ENCODE measurements around the gene PLEKHN1. TPM values are rescaled to one million over a fixed set of nuclear protein-coding genes. Genes with fewer than 3 reads are reported as not detected.
A peak's percentile ranks its signal among the peaks of the same experiment; 100 is the strongest.

Gene PLEKHN1
- total RNA-seq, 8 experiments from 2014 or later, result 0.15 to 0.31 (median 0.24) TPM; not detected in 5

DNA sequence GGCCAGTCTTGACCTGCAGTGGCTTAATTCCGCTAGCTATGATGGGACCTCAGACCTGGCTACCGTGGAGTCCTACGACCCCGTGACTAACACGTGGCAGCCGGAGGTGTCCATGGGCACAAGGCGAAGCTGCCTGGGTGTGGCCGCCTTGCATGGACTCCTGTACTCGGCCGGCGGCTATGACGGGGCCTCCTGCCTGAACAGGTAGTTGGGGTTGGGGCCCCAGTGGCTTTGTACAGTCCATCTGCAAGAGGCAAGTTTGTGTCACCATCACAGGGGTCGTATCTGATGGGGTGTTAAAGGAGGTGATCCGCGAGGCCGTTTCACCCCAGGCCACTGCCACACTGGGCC is 3.0 kb upstream of the PLEKHN1 start:
- in situ Hi-C loops (cut with MboI; ENCODE audit: low pct_unique_long_range_greater_than_20kb in 2 of 9, low sequenced_read_pairs in 9 of 9, unreplicated experiment in 9 of 9), result no loop called here
- Histone ChIP-seq H3K27ac (no peak overlapping the region), H3K4me1 (replicated peaks in 1 of 2) (peaks cover 12 to 20% of the 10 kb centered on the region in 2 donors), H3K4me3 (no peak overlapping the region)
- no peak for ATAC-seq (replicated peaks in 6 of 8)
- WGBS, 10 experiments, result 84 to 100% (median 95%) methylated on average over 1 to 10 of the region's 16 CpGs; no CpG with 5 or more reads in 4 of the 10 experiments

GRCh38 chr1:963746-964525 is 2.3 kb upstream of the PLEKHN1 start:
- no peak overlapping the region for H3K27ac ChIP-seq
- H3K4me1 ChIP-seq (replicated peaks in 1 of 2), result peaks cover 10 to 18% of the 10 kb centered on the region in 2 donors
- ATAC-seq (replicated peaks in 6 of 8), result no peak
- no peak overlapping the region for H3K4me3 ChIP-seq
- WGBS, 10 experiments, result 85 to 100% (median 96%) methylated on average over 1 to 20 of the region's 47 CpGs; no CpG with 5 or more reads in 4 of the 10 experiments
- in situ Hi-C loops (cut with MboI; ENCODE audit: low pct_unique_long_range_greater_than_20kb in 2 of 9, low sequenced_read_pairs in 9 of 9, unreplicated experiment in 9 of 9), result no loop called here

DNA sequence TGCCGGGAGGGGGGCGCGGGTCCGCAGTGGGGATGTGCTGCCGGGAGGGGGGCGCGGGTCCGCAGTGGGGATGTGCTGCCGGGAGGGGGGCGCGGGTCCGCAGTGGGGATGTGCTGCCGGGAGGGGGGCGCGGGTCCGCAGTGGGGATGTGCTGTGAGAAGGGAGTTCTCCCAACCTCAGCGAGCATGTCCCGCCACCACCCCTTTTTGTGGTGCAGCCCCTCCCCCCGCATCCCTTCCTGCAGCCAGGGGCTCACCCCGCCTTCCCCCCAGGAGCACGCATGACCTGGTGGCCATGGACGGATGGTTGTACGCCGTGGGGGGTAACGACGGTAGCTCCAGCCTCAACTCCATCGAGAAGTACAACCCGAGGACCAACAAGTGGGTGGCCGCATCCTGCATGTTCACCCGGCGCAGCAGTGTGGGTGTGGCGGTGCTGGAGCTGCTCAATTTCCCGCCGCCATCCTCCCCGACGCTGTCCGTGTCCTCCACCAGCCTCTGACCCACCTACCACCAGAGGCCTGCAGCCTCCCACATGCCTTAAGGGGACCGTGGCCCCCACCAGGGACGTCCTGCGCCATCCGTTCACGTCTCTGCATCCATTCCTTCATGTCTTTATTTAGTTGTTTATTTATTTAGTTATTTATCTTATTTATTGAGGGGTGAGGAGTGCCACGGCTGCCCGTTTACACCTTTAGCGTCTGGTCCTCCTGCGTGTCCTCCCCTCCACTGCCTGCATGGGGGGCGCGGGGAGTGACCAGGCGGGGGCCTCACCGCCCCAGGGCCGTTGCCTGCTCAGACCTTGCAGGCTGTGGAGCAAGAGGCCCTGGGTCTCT is 1.4 kb upstream of the PLEKHN1 start:
- in situ Hi-C loops (cut with MboI; ENCODE audit: low pct_unique_long_range_greater_than_20kb in 2 of 9, low sequenced_read_pairs in 9 of 9, unreplicated experiment in 9 of 9), result no loop called here
- 85 to 100% (median 93%) methylated on average over 1 to 15 of the region's 51 CpGs; no CpG with 5 or more reads in 4 of the 10 experiments for WGBS, 10 experiments

DNA sequence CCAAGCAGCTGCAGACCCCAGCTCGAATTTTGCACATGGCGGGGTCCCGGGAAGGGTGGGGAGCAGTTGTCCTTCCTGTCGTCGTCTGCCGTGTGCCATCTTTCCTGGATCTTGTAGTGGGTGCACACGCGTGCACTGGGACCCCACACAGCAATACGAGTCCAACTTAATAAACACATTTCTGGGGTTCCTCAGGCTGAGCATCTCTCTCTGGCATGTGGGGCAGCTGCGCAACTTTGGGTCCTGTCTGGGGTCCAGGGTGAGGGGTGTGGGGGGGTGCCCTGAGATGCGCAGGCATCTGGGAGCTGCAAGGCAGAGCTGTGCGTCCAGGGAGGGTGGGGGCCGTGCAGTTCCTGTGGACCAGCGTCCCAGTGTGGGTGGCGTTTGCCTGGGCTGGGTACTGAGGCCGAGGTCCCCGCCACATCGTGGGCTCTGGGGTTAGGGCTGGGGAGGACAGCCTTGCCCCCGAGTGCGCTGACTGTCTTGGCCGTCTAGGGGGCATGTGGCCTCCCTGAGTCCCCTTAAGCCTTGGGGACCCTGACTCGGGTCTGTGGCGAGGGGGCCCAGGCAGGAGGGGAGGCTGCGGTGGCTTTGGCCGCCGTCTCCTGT is 652 bp upstream of the PLEKHN1 start:
- H3K4me1 ChIP-seq (replicated peaks in 1 of 2), result peaks cover 10 to 18% of the 10 kb centered on the region in 2 donors
- no peak overlapping the region for H3K4me3 ChIP-seq
- no peak for ATAC-seq (replicated peaks in 6 of 8)
- no peak overlapping the region for H3K27ac ChIP-seq
- in situ Hi-C loops (cut with MboI; ENCODE audit: low pct_unique_long_range_greater_than_20kb in 2 of 9, low sequenced_read_pairs in 9 of 9, unreplicated experiment in 9 of 9), result no loop called here
- WGBS, 10 experiments, result 62 to 86% (median 72%) methylated on average over 1 to 7 of the region's 26 CpGs; no CpG with 5 or more reads in 6 of the 10 experiments

More for the DNA sequence above, 1.4 kb upstream of the PLEKHN1 start:
- ATAC-seq (replicated peaks in 6 of 8), result no peak
- peaks cover 10 to 18% of the 10 kb centered on the region in 2 donors for H3K4me1 ChIP-seq (replicated peaks in 1 of 2)
- no peak overlapping the region for H3K27ac ChIP-seq
- no peak overlapping the region for H3K4me3 ChIP-seq

DNA sequence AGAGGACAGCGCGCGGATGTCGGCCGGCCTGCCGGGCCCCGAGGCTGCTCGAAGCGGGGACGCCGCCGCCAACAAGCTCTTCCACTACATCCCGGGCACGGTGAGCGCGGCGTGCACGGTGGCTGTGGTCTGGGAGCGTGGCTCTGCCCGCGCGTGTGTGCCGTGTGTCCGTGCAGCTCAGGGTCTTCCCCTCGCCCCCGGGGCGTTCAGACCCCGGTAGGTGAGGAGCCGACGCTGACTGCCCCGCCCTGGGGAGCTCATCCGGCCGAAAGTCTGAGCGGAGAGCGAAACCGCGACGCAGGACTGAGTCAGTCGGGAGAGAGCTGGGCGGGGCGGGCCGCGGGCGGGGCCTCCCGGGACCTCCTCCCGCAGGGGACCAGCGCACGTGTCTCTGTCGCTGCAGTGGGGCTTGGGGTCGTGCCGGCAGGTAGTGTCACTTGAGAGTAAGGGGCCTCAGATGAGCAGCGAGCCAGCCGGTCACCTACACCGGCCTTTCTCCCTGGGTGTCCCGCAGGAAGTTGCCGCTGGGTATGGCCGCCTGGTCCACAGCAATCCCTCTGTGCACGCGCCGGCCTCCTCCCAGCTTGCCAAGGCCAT is 520 bp downstream of the PLEKHN1 start:
- Histone ChIP-seq H3K4me1 (replicated peaks in 1 of 2) (peaks cover 8 to 12% of the 10 kb centered on the region in 2 donors), H3K4me3 (peak overlapping the region; percentile 2 to 39 (median 25)), H3K27ac (no peak overlapping the region)
- WGBS, 10 experiments, result 0 to 6% methylated on average over 12 to 15 of the region's 60 CpGs; no CpG with 5 or more reads in 8 of the 10 experiments
- peak; percentile 68 to 94 (median 76) for ATAC-seq (replicated peaks in 6 of 8)
- in situ Hi-C loops (cut with MboI; ENCODE audit: low pct_unique_long_range_greater_than_20kb in 2 of 9, low sequenced_read_pairs in 9 of 9, unreplicated experiment in 9 of 9), result no loop called here

GRCh38 chr1:967466-968343 is 1.4 kb downstream of the PLEKHN1 start:
- WGBS, 10 experiments, result 40 to 100% (median 54%) methylated on average over 1 to 11 of the region's 23 CpGs; no CpG with 5 or more reads in 6 of the 10 experiments
- in situ Hi-C loops (cut with MboI; ENCODE audit: low pct_unique_long_range_greater_than_20kb in 2 of 9, low sequenced_read_pairs in 9 of 9, unreplicated experiment in 9 of 9), result no loop called here

GRCh38 chr1:969260-969855 is 3.1 kb downstream of the PLEKHN1 start:
- no peak for ATAC-seq (replicated peaks in 6 of 8)
- 52 to 82% (median 71%) methylated on average over 2 to 15 of the region's 15 CpGs; no CpG with 5 or more reads in 2 of the 10 experiments for WGBS, 10 experiments
- Histone ChIP-seq H3K27ac (no peak overlapping the region), H3K4me1 (replicated peaks in 1 of 2) (peaks cover 8 to 12% of the 10 kb centered on the region in 2 donors), H3K4me3 (no peak overlapping the region)
- in situ Hi-C loops (cut with MboI; ENCODE audit: low pct_unique_long_range_greater_than_20kb in 2 of 9, low sequenced_read_pairs in 9 of 9, unreplicated experiment in 9 of 9), result no loop called here

More at GRCh38 chr1:967466-968343, 1.4 kb downstream of the PLEKHN1 start:
- no peak overlapping the region for H3K4me3 ChIP-seq
- peaks cover 8 to 12% of the 10 kb centered on the region in 2 donors for H3K4me1 ChIP-seq (replicated peaks in 1 of 2)
- no peak for ATAC-seq (replicated peaks in 6 of 8)
- no peak overlapping the region for H3K27ac ChIP-seq

GRCh38 chr1:970242-970972 is 4.1 kb downstream of the PLEKHN1 start:
- in situ Hi-C loops (cut with MboI; ENCODE audit: low pct_unique_long_range_greater_than_20kb in 2 of 9, low sequenced_read_pairs in 9 of 9, unreplicated experiment in 9 of 9), result no loop called here
- WGBS, 10 experiments, result 30 to 58% (median 50%) methylated on average over 3 to 18 of the region's 33 CpGs; no CpG with 5 or more reads in 7 of the 10 experiments
- ATAC-seq (replicated peaks in 6 of 8), result no peak
- H3K27ac ChIP-seq, result no peak overlapping the region
- no peak overlapping the region for H3K4me3 ChIP-seq
- H3K4me1 ChIP-seq (replicated peaks in 1 of 2), result peaks cover 8 to 12% of the 10 kb centered on the region in 2 donors

- Histone ChIP-seq H3K4me1 (replicated peaks in 1 of 2) (peaks cover 8 to 18% of the 10 kb centered on the region in 2 donors), H3K4me3 (no peak overlapping the region), H3K27ac (no peak overlapping the region)
- 100% methylated on average over 1 of the region's 42 CpGs; no CpG with 5 or more reads in 9 of the 10 experiments for WGBS, 10 experiments
- ATAC-seq (replicated peaks in 6 of 8), result no peak
- in situ Hi-C loops (cut with MboI; ENCODE audit: low pct_unique_long_range_greater_than_20kb in 2 of 9, low sequenced_read_pairs in 9 of 9, unreplicated experiment in 9 of 9), result no loop called here
These were observed 4.9 kb downstream of the PLEKHN1 start for GRCh38 chr1:970973-971730.

DNA sequence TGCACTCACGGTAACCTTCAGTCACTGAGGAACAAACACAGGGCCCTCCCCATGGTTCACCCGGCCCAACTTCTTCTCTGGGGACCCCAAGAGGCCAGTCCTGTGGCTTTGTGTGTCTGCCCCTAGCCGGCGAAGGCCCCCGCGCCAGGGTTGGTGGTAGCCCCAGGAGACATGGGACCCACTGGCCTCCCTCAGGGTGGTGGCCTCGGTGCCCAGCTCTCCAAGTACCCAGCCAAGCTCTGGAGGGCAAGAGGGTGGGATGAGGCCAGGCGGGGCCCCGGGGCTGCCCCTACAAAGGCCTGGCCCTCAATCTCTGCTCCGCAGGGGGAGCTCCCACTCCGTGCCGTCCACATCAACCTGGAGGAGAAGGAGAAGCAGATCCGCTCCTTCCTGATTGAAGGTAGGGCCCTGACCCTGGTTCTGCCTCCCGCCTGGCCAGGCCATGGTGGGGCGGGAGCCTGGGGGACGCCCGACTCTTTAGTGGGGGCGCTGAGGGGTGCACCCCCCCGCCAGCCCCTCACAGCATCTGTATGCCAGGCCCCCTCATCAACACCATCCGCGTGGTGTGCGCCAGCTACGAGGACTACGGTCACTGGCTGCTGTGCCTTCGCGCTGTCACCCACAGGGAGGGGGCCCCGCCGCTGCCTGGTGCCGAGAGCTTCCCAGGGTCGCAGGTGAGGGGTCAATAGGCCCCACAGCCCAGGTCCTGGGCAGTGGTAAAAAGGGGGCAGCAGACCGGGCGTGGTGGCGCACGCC is 5.6 kb downstream of the PLEKHN1 start:
- 40 to 80% (median 63%) methylated on average over 1 to 20 of the region's 34 CpGs; no CpG with 5 or more reads in 4 of the 10 experiments for WGBS, 10 experiments
- in situ Hi-C loops (cut with MboI; ENCODE audit: low pct_unique_long_range_greater_than_20kb in 2 of 9, low sequenced_read_pairs in 9 of 9, unreplicated experiment in 9 of 9), result no loop called here
- H3K27ac ChIP-seq, result no peak overlapping the region
- no peak overlapping the region for H3K4me3 ChIP-seq
- peaks cover 3 to 13% of the 10 kb centered on the region in 2 donors for H3K4me1 ChIP-seq (replicated peaks in 1 of 2)
- no peak for ATAC-seq (replicated peaks in 6 of 8)

All from motor neuron (in vitro differentiated cells).